Superior temporal gyrus (tissue), 1 donor: ENCODE data around the gene METRNL.
"Not testable (repeated sequence)": the region's sequence is repeated elsewhere in the genome, so short reads cannot be mapped to it uniquely, and the experiment has no call there.

Experiments
- DNase-seq: peaks from one replicate; pipeline ENCODE4 v3.0.0-alpha.2; 2016; ENCODE audit errors: extremely low spot score

The METRNL gene

DNA sequence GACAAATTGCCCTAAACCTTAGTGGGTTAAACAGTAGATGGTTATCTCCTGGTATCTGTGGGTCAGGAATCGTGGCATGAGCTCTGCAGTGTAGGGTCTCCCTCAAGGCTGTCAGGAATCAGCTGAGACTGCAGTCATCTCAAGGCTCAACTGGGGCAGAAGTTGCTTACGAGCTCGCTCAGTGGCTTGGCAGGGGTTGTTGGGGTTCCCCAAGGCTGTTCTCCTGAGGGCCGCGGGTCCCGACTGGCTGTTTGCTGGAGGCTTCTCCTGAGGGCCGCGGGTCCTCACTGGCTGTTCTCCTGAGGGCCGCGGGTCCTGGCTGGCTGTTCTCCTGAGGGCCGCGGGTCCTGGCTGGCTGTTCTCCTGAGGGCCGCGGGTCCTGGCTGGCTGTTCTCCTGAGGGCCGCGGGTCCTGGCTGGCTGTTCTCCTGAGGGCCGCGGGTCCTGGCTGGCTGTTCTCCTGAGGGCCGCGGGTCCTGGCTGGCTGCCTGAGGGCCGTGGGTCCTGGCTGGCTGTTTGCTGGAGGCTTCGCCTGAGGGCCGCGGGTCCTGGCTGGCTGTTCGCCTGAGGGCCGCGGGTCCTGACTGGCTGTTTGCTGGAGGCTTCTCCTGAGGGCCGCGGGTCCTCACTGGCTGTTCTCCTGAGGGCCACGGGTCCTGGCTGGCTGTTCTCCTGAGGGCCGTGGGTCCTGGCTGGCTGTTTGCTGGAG is 60.3 kb downstream of the METRNL start:
- not testable (repeated sequence) for DNase-seq

DNA sequence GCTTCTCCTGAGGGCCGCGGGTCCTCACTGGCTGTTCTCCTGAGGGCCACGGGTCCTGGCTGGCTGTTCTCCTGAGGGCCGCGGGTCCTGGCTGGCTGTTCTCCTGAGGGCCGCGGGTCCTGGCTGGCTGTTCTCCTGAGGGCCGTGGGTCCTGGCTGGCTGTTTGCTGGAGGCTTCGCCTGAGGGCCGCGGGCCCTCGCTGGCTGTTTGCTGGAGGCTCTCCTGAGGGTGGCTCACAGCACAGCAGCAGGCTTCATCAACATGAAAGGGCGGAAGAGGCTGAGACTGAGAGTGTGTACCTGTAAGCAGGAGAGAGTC is 60.8 kb downstream of the METRNL start:
- not testable (repeated sequence) for DNase-seq

GRCh38 chr17:83142619-83143018 is 63.2 kb downstream of the METRNL start:
- no peak for DNase-seq

- no peak for DNase-seq
These were observed 64.4 kb downstream of the METRNL start for GRCh38 chr17:83143817-83144231.
